ENCODE measurements around the gene TIFAB.

TIFAB gene

DNA sequence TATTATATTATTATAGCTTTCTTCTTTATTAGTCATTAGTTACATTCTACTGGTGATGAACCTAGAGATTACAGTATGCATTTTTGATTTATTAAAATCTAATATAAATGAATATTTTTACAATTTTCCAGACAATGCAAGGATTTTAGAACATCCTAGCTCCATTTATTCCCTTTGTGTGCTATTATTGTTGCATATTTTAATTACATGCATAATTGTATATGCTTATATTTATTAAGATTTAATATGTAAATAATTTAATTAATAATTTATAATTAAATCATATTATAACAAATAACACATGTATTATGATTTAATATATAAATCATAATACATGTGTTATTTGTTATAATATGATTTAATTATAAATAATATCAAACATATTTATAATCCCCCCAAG, 29.7 kb downstream of the TIFAB start:
- DNase-seq: no peak

GRCh38 chr5:135417083-135417482, 35.1 kb downstream of the TIFAB start:
- DNase-seq: no peak

GRCh38 chr5:135405082-135405481, 47.1 kb downstream of the TIFAB start:
- DNase-seq: no peak

GRCh38 chr5:135402031-135402430, 50.1 kb downstream of the TIFAB start:
- no peak for DNase-seq

DNA sequence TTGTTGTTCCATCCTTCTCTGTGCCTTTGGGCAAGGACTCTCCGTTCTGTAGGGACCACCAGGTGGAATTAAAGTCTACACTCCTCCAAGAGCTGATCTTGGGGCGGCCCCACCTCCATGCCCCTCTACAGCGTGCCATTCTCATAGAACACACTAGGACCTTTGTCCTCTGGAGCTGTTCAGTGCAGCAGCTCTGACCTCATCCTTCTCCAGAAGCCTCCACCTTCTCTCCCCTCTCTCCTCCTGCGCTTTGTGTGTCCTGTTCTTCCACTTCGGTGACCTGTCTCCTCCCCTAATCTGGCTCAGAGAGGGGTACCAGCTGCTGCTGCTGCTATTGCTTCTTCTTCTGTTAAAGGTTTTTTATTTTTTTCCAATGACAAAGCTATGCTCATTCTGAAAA, 51.3 kb downstream of the TIFAB start:
- DNase-seq: no peak

DNA sequence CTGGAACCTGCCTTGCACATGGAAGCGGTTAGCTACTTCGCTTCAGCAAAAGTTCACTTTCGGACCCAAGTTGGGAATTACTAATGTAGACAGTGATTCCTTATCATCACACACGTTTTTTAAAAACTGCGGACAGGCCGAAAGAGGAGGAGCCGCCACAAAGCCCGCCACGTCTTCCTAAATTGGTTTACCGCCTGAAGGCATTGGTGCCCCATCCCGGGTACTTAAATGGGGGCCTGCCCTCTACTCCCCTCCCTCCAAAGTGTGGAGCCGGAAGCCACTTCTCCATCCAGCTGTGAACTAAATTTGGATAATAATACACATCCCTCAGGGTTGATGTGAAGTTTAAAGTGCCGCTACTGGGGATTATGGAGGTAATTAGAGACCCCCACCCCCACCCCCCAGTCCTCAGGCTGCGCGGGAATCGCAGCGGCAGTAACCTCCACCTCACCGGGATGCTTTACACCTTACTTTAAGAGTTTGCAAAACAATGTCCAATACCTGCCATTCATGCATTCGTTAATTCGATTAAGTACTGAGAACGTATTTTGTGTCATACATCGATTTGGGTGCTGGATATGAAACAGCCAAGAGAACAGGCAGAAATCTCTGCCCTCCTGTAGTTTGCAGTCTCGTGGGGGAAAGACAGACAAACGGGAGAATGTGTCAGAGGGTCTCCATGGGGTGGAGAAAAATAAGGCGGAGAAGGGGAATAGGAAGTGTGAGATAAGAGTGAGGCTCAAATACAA, 52.2 kb downstream of the TIFAB start:
- DNase-seq: no peak

DNA sequence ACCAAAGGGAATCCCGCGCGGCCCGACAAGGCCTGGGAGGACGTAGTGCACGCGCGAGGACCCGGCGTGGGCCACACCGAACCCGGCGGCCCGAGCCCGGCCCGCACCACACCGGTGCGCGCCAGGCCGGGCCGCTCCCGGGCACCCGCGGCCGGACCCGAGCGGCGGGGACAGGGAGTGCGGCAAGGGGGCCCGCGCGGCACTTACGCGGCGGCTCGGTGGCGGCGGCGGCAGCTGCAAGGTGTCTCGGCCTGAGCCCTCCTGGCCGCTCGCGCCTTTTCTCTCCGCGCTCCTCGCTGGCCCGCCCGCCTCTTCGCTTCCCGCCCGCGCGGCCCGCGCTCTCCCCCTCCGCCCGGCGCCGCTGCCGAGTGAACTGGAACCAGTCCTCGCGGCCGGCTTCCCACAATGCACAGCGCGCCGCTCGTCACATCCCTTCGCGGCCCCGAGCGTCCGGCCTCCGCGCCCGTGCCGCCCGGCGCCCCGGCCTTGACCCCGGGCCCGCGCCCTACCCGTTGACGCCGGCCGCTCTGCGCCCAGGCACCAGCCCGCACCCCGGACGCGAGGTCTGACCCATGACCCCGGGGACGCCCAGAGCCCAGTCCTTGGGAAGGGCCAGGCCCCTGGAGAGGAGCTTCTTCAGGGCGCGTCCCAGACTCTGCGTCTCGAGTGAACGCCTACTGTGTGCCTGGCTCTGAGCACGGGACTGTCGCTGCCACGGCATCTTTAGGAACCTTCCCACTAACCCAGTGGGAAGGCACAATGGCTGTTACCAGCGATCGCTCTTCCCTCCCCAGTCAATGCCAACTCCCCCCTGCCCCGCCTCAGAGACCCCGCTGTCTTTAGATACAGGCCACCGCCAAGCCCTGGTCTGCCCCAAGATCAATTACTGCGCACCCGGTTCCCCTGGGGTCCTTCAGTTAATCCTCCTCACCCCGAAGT, 53.0 kb downstream of the TIFAB start, which contains the start of gene MACROH2A1:
Gene MACROH2A1 (minus strand): TSS at position 377 of the 939 bp plus-strand sequence. CDS start 10,138 bp downstream, outside the sequence.
- DNase-seq: peak; percentile 11 to 60

DNA sequence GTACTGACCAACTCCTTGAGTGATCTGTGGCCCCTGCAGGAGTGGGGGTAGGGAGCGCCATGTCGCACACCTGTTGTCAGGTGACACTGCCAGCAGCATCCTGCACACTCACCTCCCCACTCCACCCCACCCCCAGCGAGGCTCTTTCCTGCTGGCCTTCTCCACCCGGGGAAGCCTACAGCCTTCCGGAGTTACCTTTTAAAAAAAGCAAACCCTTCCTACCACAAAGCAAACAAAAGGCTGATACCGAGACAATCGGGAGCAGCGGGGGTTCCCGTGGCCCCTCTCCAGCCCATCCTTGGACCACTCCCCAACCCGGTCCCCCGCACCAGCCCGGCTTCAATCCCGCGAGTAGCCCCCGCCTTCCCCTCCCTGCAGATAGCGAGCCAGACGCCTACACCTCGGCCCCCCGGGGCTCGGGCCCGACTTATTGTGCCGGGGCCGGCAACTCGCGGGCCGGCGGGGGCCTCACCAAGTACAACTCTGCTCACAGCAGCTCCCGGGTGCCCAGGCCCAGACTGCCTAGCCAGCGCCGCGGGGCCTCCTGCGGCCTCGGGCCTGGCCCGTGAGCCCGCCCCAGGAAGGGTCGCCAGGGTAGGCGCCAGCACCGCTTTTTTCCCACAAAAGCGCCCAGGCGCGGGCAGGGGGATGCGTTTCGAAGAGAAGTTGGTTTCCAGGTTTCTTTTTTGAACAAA, 53.8 kb downstream of the TIFAB start:
- peak; percentile 58 to 72 for DNase-seq
